Subcutaneous abdominal adipose tissue (tissue), 5 donors: ENCODE results near the gene OLIG2.

ENCODE experiments used
- H3K27ac ChIP-seq: one replicate; pipeline ENCODE4 v1.7.0; 2013; ENCODE audit warnings: low read depth, mild to moderate bottlenecking, inconsistent platforms, low read length, moderate library complexity
- H3K27me3 ChIP-seq, 5 donors: one replicate each; pipeline ENCODE4 v1.7.0; 2013; ENCODE audit warnings: low read length in 5 of 5, inconsistent platforms in 1 of 5; ENCODE audit not compliant: control insufficient read depth in 5 of 5, insufficient read depth in 4 of 5
- H3K36me3 ChIP-seq, 5 donors: one replicate each; pipeline ENCODE4 v1.7.0; 2013; ENCODE audit warnings: low read length in 5 of 5; ENCODE audit not compliant: control insufficient read depth in 5 of 5, insufficient read depth in 5 of 5
- H3K4me1 ChIP-seq, 5 donors: one replicate each; pipeline ENCODE4 v1.7.0; 2013; ENCODE audit warnings: low read length in 5 of 5, mild to moderate bottlenecking in 3 of 5, moderate library complexity in 1 of 5; ENCODE audit not compliant: control insufficient read depth in 5 of 5, insufficient read depth in 5 of 5
- H3K4me3 ChIP-seq, 5 donors: one replicate each; pipeline ENCODE4 v1.7.0; 2013; ENCODE audit warnings: low read length in 5 of 5, low read depth in 1 of 5
- H3K9ac ChIP-seq, 5 donors: one replicate each; pipeline ENCODE4 v1.7.0; 2013; ENCODE audit warnings: low read length in 5 of 5, mild to moderate bottlenecking in 4 of 5, moderate library complexity in 3 of 5
- H3K9me3 ChIP-seq, 5 donors: one replicate each; pipeline ENCODE4 v1.7.0; 2013; ENCODE audit warnings: low read length in 5 of 5; ENCODE audit not compliant: control insufficient read depth in 5 of 5
- donor health status: healthy.
- donor health status: healthy.
- donor health status: healthy.
- donor health status: healthy.
- donor health status: healthy.

The OLIG2 gene

DNA sequence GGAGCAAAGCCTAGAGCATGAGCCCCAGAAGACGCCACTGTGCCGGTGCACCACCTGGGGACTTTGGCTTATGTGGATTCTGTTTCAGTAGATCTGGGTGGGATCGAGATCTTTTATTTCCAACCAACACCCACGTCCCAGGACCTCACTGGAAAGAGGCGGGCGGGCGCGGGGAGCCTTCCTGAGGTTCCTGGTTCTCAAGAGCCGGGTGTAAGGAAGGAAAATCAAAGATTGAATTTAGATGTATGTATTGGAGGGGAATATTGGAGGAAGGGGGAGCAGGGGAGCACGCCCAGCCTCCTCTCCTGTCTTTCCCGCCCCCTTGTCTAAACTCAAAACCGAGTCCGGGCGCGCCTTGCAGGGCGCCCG is 6.2 kb upstream of the OLIG2 start:
- H3K27me3 ChIP-seq, result peaks cover 58 to 78% (median 62%) of the 10 kb centered on the region in 5 donors
- no peaks in the 10 kb centered on the region for H3K36me3 ChIP-seq
- peaks cover 0 to 35% (median 29%) of the 10 kb centered on the region in 5 donors for H3K4me1 ChIP-seq
- H3K27ac ChIP-seq, result no peak overlapping the region
- no peak overlapping the region for H3K9ac ChIP-seq
- H3K4me3 ChIP-seq, result peak overlapping the region in 2 of 5 donors; percentile 8 to 18
- no peaks in the 10 kb centered on the region for H3K9me3 ChIP-seq

DNA sequence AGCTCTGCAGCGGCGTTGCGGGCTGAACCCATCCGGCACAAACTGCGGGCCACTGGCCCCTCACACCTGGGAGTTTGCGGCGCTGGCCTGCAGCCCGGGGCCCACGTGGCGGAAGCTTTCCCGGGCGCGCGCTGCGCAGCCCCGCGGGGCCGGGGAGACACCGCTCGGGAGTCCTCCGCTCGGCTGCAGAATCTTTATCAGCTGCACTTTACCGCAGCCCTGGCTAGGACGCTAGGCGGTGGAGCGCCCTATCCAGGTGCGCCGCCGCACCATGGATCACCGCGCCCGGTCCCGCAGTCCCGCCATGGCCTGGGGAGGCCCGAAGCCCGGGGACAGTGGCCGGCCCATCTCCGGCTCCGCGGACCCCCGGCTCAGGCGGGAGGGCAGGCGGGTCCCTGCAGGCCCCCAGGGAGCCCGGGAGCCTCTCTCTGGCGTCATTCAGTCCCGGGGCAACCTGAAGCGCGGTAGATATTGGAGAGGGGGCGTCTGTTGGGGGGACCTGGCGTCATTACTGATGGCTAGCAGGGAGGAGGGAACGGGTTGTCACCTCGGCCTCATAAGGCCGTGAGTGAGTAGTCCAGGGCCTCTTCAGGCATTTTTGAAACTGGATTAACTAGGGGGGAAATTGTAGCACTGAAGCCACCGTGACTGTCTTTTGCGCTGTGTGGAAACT is 5.7 kb upstream of the OLIG2 start:
- Histone ChIP-seq H3K9ac (no peak overlapping the region), H3K27me3 (peaks cover 63 to 83% (median 65%) of the 10 kb centered on the region in 5 donors), H3K27ac (no peak overlapping the region), H3K4me3 (peak overlapping the region in 2 of 5 donors; percentile 8 to 18), H3K9me3 (no peaks in the 10 kb centered on the region), H3K4me1 (peaks cover 0 to 30% (median 29%) of the 10 kb centered on the region in 5 donors), H3K36me3 (no peaks in the 10 kb centered on the region)

DNA sequence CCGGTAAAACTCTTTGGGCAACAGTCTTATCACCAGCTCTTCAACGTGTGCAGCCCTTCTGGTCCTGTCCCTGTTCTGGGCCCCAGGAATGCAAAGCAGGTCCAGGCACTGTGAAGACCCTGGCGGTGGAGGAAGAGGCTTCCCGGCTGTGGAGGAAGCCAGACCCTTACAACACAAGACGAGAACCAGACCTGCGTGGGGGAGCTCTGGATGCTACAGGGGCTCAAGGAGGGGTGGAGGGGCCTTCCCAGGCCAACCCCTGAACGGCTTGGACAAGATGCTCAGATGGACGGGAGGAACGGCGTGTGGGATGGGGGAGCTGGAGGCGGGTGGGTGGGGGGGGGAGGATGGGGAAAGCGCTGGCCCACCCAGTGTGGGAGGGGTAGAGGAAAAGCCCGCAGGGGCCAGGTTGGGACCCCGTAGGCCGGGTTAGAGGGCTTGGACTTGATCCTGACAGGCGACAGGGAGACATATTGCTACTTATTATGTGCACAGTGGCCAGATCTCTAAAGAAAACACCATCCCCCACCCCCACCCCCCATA is 5.1 kb upstream of the OLIG2 start:
- no peak overlapping the region for H3K27ac ChIP-seq
- peaks cover 0 to 31% (median 30%) of the 10 kb centered on the region in 5 donors for H3K4me1 ChIP-seq
- H3K36me3 ChIP-seq, result no peaks in the 10 kb centered on the region
- no peak overlapping the region for H3K9ac ChIP-seq
- H3K27me3 ChIP-seq, result peaks cover 65 to 89% (median 71%) of the 10 kb centered on the region in 5 donors
- H3K4me3 ChIP-seq, result no peak overlapping the region
- H3K9me3 ChIP-seq, result no peaks in the 10 kb centered on the region

DNA sequence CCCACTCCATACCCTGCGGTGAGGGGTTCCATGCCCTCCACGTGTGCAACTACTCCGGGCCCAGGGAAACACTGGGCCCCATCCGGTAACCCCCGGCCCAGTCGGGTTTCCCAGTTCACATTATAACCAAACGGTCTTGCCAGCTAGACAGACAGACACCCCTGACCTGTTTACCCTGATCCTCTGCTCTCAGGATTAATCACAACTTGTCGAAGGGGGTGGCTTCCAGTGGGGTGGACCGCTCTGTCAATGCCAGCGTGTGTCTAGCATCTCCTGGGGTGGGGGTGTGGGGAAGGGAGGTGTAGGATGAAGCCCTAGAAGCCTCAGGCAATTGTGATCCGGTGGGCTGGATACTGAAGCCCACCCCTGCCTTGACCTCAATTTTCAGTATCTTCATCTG is 4.6 kb upstream of the OLIG2 start:
- Histone ChIP-seq H3K9ac (no peak overlapping the region), H3K27ac (no peak overlapping the region), H3K27me3 (peaks cover 67 to 94% (median 75%) of the 10 kb centered on the region in 5 donors), H3K9me3 (no peaks in the 10 kb centered on the region), H3K36me3 (no peaks in the 10 kb centered on the region), H3K4me3 (no peak overlapping the region), H3K4me1 (peaks cover 0 to 36% (median 31%) of the 10 kb centered on the region in 5 donors)

DNA sequence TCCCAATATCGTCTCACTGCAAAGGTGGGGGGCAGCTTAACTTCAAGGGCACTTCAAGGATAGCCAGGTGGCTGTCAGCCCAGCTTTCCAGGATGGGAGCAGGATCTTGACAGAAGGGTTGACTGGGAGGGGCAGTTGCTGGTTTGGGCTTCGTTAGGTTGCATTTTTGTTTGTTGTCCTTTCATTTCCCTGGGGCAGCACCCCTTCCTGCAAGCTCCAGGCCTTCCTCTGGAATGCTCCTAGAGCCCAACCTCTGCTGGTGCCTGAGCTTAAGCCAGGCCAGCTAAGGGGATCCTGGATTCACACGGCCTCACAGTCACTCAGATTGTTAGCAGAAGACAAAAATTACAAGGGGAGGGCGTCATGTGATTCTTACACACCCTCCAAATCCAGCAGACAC is 4.1 kb upstream of the OLIG2 start:
- H3K36me3 ChIP-seq, result no peaks in the 10 kb centered on the region
- H3K4me3 ChIP-seq, result no peak overlapping the region
- no peaks in the 10 kb centered on the region for H3K9me3 ChIP-seq
- peaks cover 0 to 41% (median 35%) of the 10 kb centered on the region in 5 donors for H3K4me1 ChIP-seq
- H3K9ac ChIP-seq, result no peak overlapping the region
- no peak overlapping the region for H3K27ac ChIP-seq
- H3K27me3 ChIP-seq, result peaks cover 73 to 97% (median 80%) of the 10 kb centered on the region in 5 donors

- H3K4me1 ChIP-seq, result peaks cover 0 to 47% (median 39%) of the 10 kb centered on the region in 5 donors
- no peaks in the 10 kb centered on the region for H3K9me3 ChIP-seq
- no peak overlapping the region for H3K27ac ChIP-seq
- H3K36me3 ChIP-seq, result no peaks in the 10 kb centered on the region
- H3K4me3 ChIP-seq, result peak overlapping the region in 1 of 5 donors; percentile 11
- peaks cover 80 to 97% (median 85%) of the 10 kb centered on the region in 5 donors for H3K27me3 ChIP-seq
- H3K9ac ChIP-seq, result no peak overlapping the region
Measured at GRCh38 chr21:33022489-33022827, 3.3 kb upstream of the OLIG2 start.

DNA sequence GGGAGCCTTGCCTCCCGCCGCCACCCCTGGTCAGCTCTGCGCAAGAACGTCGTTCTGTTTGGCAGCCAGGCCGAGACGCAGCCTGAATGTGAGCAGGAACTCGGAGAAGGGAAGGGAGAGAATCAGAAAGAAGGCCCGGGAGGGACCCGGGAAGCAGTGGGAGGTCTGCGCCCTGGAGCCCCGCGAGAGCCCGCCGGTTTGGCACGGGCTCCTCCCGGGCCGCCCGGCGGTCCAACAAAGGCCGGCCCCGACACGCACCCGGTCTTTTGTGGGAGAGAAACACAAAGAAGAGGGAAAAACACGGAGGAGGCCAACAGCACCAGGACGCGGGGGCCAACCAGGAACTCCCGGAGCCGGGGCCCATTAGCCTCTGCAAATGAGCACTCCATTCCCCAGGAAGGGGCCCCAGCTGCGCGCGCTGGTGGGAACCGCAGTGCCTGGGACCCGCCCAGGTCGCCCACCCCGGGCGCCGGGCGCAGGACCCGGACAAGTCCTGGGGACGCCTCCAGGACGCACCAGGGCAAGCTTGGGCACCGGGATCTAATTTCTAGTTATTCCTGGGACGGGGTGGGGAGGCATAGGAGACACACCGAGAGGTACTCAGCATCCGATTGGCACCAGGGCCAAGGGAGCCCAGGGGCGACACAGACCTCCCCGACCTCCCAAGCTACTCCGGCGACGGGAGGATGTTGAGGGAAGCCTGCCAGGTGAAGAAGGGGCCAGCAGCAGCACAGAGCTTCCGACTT is 2.7 kb upstream of the OLIG2 start:
- peaks cover 86 to 97% (median 88%) of the 10 kb centered on the region in 5 donors for H3K27me3 ChIP-seq
- no peak overlapping the region for H3K27ac ChIP-seq
- no peaks in the 10 kb centered on the region for H3K9me3 ChIP-seq
- peaks cover 0 to 47% (median 39%) of the 10 kb centered on the region in 5 donors for H3K4me1 ChIP-seq
- H3K9ac ChIP-seq, result no peak overlapping the region
- no peaks in the 10 kb centered on the region for H3K36me3 ChIP-seq
- H3K4me3 ChIP-seq, result peak overlapping the region in 2 of 5 donors; percentile 11 to 37

DNA sequence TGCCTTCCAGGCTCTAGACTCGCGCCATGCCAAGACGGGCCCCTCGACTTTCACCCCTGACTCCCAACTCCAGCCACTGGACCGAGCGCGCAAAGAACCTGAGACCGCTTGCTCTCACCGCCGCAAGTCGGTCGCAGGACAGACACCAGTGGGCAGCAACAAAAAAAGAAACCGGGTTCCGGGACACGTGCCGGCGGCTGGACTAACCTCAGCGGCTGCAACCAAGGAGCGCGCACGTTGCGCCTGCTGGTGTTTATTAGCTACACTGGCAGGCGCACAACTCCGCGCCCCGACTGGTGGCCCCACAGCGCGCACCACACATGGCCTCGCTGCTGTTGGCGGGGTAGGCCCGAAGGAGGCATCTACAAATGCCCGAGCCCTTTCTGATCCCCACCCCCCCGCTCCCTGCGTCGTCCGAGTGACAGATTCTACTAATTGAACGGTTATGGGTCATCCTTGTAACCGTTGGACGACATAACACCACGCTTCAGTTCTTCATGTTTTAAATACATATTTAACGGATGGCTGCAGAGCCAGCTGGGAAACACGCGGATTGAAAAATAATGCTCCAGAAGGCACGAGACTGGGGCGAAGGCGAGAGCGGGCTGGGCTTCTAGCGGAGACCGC is 2.0 kb upstream of the OLIG2 start:
- H3K4me3 ChIP-seq, result peak overlapping the region in 2 of 5 donors; percentile 22 to 37
- H3K4me1 ChIP-seq, result peaks cover 0 to 48% (median 42%) of the 10 kb centered on the region in 5 donors
- no peaks in the 10 kb centered on the region for H3K9me3 ChIP-seq
- H3K27ac ChIP-seq, result no peak overlapping the region
- H3K36me3 ChIP-seq, result no peaks in the 10 kb centered on the region
- no peak overlapping the region for H3K9ac ChIP-seq
- H3K27me3 ChIP-seq, result peaks cover 90 to 96% (median 91%) of the 10 kb centered on the region in 5 donors

- no peak overlapping the region for H3K27ac ChIP-seq
Measured at GRCh38 chr21:33024201-33025103, 1.3 kb upstream of the OLIG2 start.

More at GRCh38 chr21:33024201-33025103, 1.3 kb upstream of the OLIG2 start:
- Histone ChIP-seq H3K36me3 (no peaks in the 10 kb centered on the region), H3K27me3 (peaks cover 87 to 96% (median 93%) of the 10 kb centered on the region in 5 donors), H3K4me1 (peaks cover 0 to 56% (median 49%) of the 10 kb centered on the region in 5 donors), H3K9ac (no peak overlapping the region), H3K4me3 (peak overlapping the region in 1 of 5 donors; percentile 22), H3K9me3 (no peaks in the 10 kb centered on the region)
